Aorta (tissue), 4 donors: ENCODE measurements around the gene NOXRED1. TPM values are rescaled to one million over a fixed set of nuclear protein-coding genes. Genes with fewer than 3 reads are reported as not detected.

ENCODE experiments used
- polyA plus RNA-seq, 2 donors: library from polyadenylated mRNA; stranded (reverse); fragments of 200-250 nt; gene quantifications; one replicate each; pipeline ENCODE4 v1.2.3, GENCODE V29; 2013
- total RNA-seq, 2 donors: library from RNA; stranded (reverse); fragmentation: NEBNext Ultra II Directional; extraction: Animal tissue kit (Norgen Biotek cat#: 25700); gene quantifications; one replicate each; pipeline ENCODE4 v1.2.1, GENCODE V29; 2021
- donor health status: healthy with polysubstance abuse.
- donor health status: Bipolar disorder and iron deficiency.
- donor health status: DM: no; HTN: no; CAD: no.
- donor health status: DM: yes; HTN: yes; CAD: no.

Gene NOXRED1
- total and polyA plus RNA-seq, 4 donors, result 0.13 to 1.0 (median 0.32) TPM; not detected in 1

Other genes starting within 250 kb of the NOXRED1 start
- under 1 TPM; 0.06 to 0.26 TPM for gene TMEM63C, start 241.7 kb downstream of the NOXRED1 start, total RNA-seq
- under 1 TPM in 1 of 2 donors, not detected in 1; 0.13 TPM for gene TMEM63C, start 241.7 kb downstream of the NOXRED1 start, polyA plus RNA-seq
- not detected for gene NGB, start 152.3 kb downstream of the NOXRED1 start, total RNA-seq
- gene NGB, start 152.3 kb downstream of the NOXRED1 start, polyA plus RNA-seq, result not detected
- 10 to 100 TPM; 15.6 to 23.4 TPM for gene POMT2, start 102.6 kb downstream of the NOXRED1 start, total RNA-seq
- gene POMT2, start 102.6 kb downstream of the NOXRED1 start, polyA plus RNA-seq, result 10 to 100 TPM in 1 of 2 donors, 1 to 10 TPM in 1; 3.1 to 20.3 TPM
- 1 to 10 TPM; 5.8 to 8.6 TPM for gene GSTZ1, start 102.5 kb downstream of the NOXRED1 start, total RNA-seq
- 10 to 100 TPM in 1 of 2 donors, 1 to 10 TPM in 1; 9.9 to 17.2 TPM for gene GSTZ1, start 102.5 kb downstream of the NOXRED1 start, polyA plus RNA-seq
- gene TMED8, start 46.4 kb downstream of the NOXRED1 start, total RNA-seq, result 1 to 10 TPM; 8.0 to 9.4 TPM
- 1 to 10 TPM; 2.5 to 4.0 TPM for gene TMED8, start 46.4 kb downstream of the NOXRED1 start, polyA plus RNA-seq
- gene SAMD15, start 46.1 kb downstream of the NOXRED1 start, total RNA-seq, result under 1 TPM; 0.42 to 0.71 TPM
- 1 to 10 TPM in 1 of 2 donors, under 1 TPM in 1; 0.36 to 7.4 TPM for gene SAMD15, start 46.1 kb downstream of the NOXRED1 start, polyA plus RNA-seq
- 10 to 100 TPM; 13.4 to 17.0 TPM for gene VIPAS39, start 34.1 kb upstream of the NOXRED1 start, total RNA-seq
- gene VIPAS39, start 34.1 kb upstream of the NOXRED1 start, polyA plus RNA-seq, result 10 to 100 TPM in 1 of 2 donors, 1 to 10 TPM in 1; 6.1 to 17.3 TPM
- gene AHSA1, start 34.6 kb upstream of the NOXRED1 start, total RNA-seq, result 100 to 1,000 TPM in 1 of 2 donors, 10 to 100 TPM in 1; 66.5 to 110 TPM
- gene AHSA1, start 34.6 kb upstream of the NOXRED1 start, polyA plus RNA-seq, result 10 to 100 TPM; 77.2 to 93.7 TPM
- under 1 TPM in 1 of 2 donors, not detected in 1; 0.39 TPM for gene ISM2, start 75.3 kb upstream of the NOXRED1 start, total RNA-seq
- gene ISM2, start 75.3 kb upstream of the NOXRED1 start, polyA plus RNA-seq, result not detected
- gene SPTLC2, start 193.1 kb upstream of the NOXRED1 start, total RNA-seq, result 10 to 100 TPM; 37.8 to 45.4 TPM
- 1 to 10 TPM; 2.3 to 3.1 TPM for gene SPTLC2, start 193.1 kb upstream of the NOXRED1 start, polyA plus RNA-seq